ENCODE data around the gene HAPLN3. TPM values are rescaled to one million over a fixed set of nuclear protein-coding genes. Genes with fewer than 3 reads are reported as not detected.
A peak's percentile ranks its signal among the peaks of the same experiment; 100 is the strongest.

The HAPLN3 gene
- total RNA-seq, 2 experiments from 2014 or later: 66.9 to 67.5 TPM

- H3K27ac Mint-ChIP-seq: no peak overlapping the region
- H3K4me3 Mint-ChIP-seq: no peak overlapping the region
- ChIA-PET CTCF (interaction anchor here (0.7 kb wide), 2 partner anchors 11 to 13 kb away, joined by 3 to 5 read pairs; partner anchors contain the start of gene HAPLN3), POLR2A (no interaction called here)
- H3K9me3 Mint-ChIP-seq: no peaks in the 10 kb centered on the region
- H3K36me3 Mint-ChIP-seq (ENCODE audit: low read depth): peaks cover 5% of the 10 kb centered on the region
- no peak for DNase-seq
- no peaks in the 10 kb centered on the region for H3K27me3 Mint-ChIP-seq
- H3K4me1 Mint-ChIP-seq: peaks cover 37% of the 10 kb centered on the region
Observed at GRCh38 chr15:88908697-88909621, 13.6 kb upstream of the HAPLN3 start.

GRCh38 chr15:88908123-88908522, 12.8 kb upstream of the HAPLN3 start:
- Mint-ChIP-seq H3K4me1 (peaks cover 39% of the 10 kb centered on the region), H3K4me3 (no peak overlapping the region), H3K27ac (no peak overlapping the region), H3K36me3 (ENCODE audit: low read depth) (peaks cover 5% of the 10 kb centered on the region), H3K27me3 (no peaks in the 10 kb centered on the region), H3K9me3 (no peaks in the 10 kb centered on the region)
- ChIA-PET POLR2A (no interaction called here), CTCF (interaction anchor here (0.7 kb wide), 2 partner anchors 12 kb away, joined by 3 to 5 read pairs; partner anchors contain the start of gene HAPLN3)
- DNase-seq: no peak

- no peak for DNase-seq
- H3K4me1 Mint-ChIP-seq: peaks cover 39% of the 10 kb centered on the region
- H3K27me3 Mint-ChIP-seq: no peaks in the 10 kb centered on the region
- POLR2A ChIA-PET: no interaction called here
- no peak overlapping the region for H3K27ac Mint-ChIP-seq
- no peaks in the 10 kb centered on the region for H3K9me3 Mint-ChIP-seq
- CTCF ChIA-PET: no interaction called here
- no peak overlapping the region for H3K4me3 Mint-ChIP-seq
- H3K36me3 Mint-ChIP-seq (ENCODE audit: low read depth): peaks cover 5% of the 10 kb centered on the region
Observed at GRCh38 chr15:88907111-88907510, 11.8 kb upstream of the HAPLN3 start.

GRCh38 chr15:88906551-88906950, 11.2 kb upstream of the HAPLN3 start:
- Mint-ChIP-seq H3K4me1 (peaks cover 33% of the 10 kb centered on the region), H3K27me3 (no peaks in the 10 kb centered on the region), H3K27ac (no peak overlapping the region), H3K4me3 (no peak overlapping the region), H3K9me3 (no peaks in the 10 kb centered on the region), H3K36me3 (ENCODE audit: low read depth) (peaks cover 5% of the 10 kb centered on the region)
- DNase-seq: no peak
- ChIA-PET POLR2A (no interaction called here), CTCF (interaction anchor here (2.3 to 3.4 kb wide), 3 partner anchors 8 to 114 kb away, joined by 11 to 81 read pairs (median 31); partner anchors contain the start of gene MFGE8)

- Mint-ChIP-seq H3K4me3 (no peak overlapping the region), H3K36me3 (ENCODE audit: low read depth) (peaks cover 5% of the 10 kb centered on the region), H3K27ac (no peak overlapping the region), H3K9me3 (no peaks in the 10 kb centered on the region), H3K27me3 (no peaks in the 10 kb centered on the region), H3K4me1 (peaks cover 32% of the 10 kb centered on the region)
- ChIA-PET POLR2A (interaction anchor here (2.9 kb wide), 1 partner anchor 11 kb away, joined by 16 read pairs; the partner anchor contains the start of gene HAPLN3), CTCF (interaction anchor here (1.2 to 3.4 kb wide), 9 partner anchors 9 to 274 kb away, joined by 3 to 81 read pairs (median 21); partner anchors contain the start of genes HAPLN3 and MFGE8)
- no peak for DNase-seq
Observed at GRCh38 chr15:88906130-88906529, 10.8 kb upstream of the HAPLN3 start.

GRCh38 chr15:88905576-88905975, 10.2 kb upstream of the HAPLN3 start:
- POLR2A ChIA-PET: interaction anchor here (0.8 to 2.9 kb wide), 7 partner anchors 9 to 339 kb away, joined by 3 to 16 read pairs (median 4); partner anchors contain the start of genes ABHD2, FANCI and HAPLN3
- Mint-ChIP-seq H3K36me3 (ENCODE audit: low read depth) (peaks cover 5% of the 10 kb centered on the region), H3K27me3 (no peaks in the 10 kb centered on the region), H3K9me3 (no peaks in the 10 kb centered on the region), H3K4me1 (peaks cover 30% of the 10 kb centered on the region), H3K27ac (no peak overlapping the region), H3K4me3 (no peak overlapping the region)
- no peak for DNase-seq
- CTCF ChIA-PET: interaction anchor here (0.7 to 3.4 kb wide), 38 partner anchors 9 to 339 kb away, joined by 3 to 81 read pairs (median 6); partner anchors contain the start of genes ABHD2, HAPLN3 and MFGE8

GRCh38 chr15:88904624-88905327, 9.4 kb upstream of the HAPLN3 start:
- no peak overlapping the region for H3K4me3 Mint-ChIP-seq
- CTCF ChIA-PET: interaction anchor here (0.6 to 3.4 kb wide), 67 partner anchors 10 to 573 kb away, joined by 3 to 81 read pairs (median 5); partner anchors contain the start of genes ABHD2, HAPLN3, MFGE8 and MRPL46
- H3K27me3 Mint-ChIP-seq: no peaks in the 10 kb centered on the region
- peaks cover 30% of the 10 kb centered on the region for H3K4me1 Mint-ChIP-seq
- POLR2A ChIA-PET: interaction anchor here (0.6 to 2.9 kb wide), 16 partner anchors 9 to 365 kb away, joined by 3 to 16 read pairs (median 6); partner anchors contain the start of genes ABHD2, FANCI, HAPLN3 and MFGE8
- peak; percentile 94 for DNase-seq
- H3K9me3 Mint-ChIP-seq: no peaks in the 10 kb centered on the region
- H3K27ac Mint-ChIP-seq: peak overlapping the region; percentile 77
- H3K36me3 Mint-ChIP-seq (ENCODE audit: low read depth): peaks cover 5% of the 10 kb centered on the region

GRCh38 chr15:88904257-88904623, 8.9 kb upstream of the HAPLN3 start:
- ChIA-PET POLR2A (interaction anchor here (1.0 to 2.9 kb wide), 13 partner anchors 9 to 340 kb away, joined by 3 to 16 read pairs (median 6); partner anchors contain the start of genes ABHD2, FANCI, HAPLN3 and MFGE8), CTCF (interaction anchor here (0.8 to 3.4 kb wide), 54 partner anchors 11 to 573 kb away, joined by 3 to 81 read pairs (median 5); partner anchors contain the start of genes ABHD2, HAPLN3 and MFGE8)
- H3K9me3 Mint-ChIP-seq: no peaks in the 10 kb centered on the region
- no peaks in the 10 kb centered on the region for H3K36me3 Mint-ChIP-seq (ENCODE audit: low read depth)
- no peaks in the 10 kb centered on the region for H3K27me3 Mint-ChIP-seq
- peaks cover 30% of the 10 kb centered on the region for H3K4me1 Mint-ChIP-seq
- H3K27ac Mint-ChIP-seq: peak overlapping the region; percentile 77
- no peak for DNase-seq
- no peak overlapping the region for H3K4me3 Mint-ChIP-seq

GRCh38 chr15:88902846-88903245, 7.5 kb upstream of the HAPLN3 start:
- POLR2A ChIA-PET: interaction anchor here (1.2 to 1.4 kb wide), 4 partner anchors 20 to 343 kb away, joined by 3 to 5 read pairs (median 4); partner anchors contain the start of gene ISG20
- no peaks in the 10 kb centered on the region for H3K36me3 Mint-ChIP-seq (ENCODE audit: low read depth)
- no peak overlapping the region for H3K4me3 Mint-ChIP-seq
- no peaks in the 10 kb centered on the region for H3K27me3 Mint-ChIP-seq
- H3K27ac Mint-ChIP-seq: no peak overlapping the region
- no peak for DNase-seq
- H3K9me3 Mint-ChIP-seq: no peaks in the 10 kb centered on the region
- CTCF ChIA-PET: interaction anchor here (0.6 to 3.4 kb wide), 7 partner anchors 10 to 275 kb away, joined by 3 to 81 read pairs (median 4); partner anchors contain the start of gene HAPLN3
- peaks cover 30% of the 10 kb centered on the region for H3K4me1 Mint-ChIP-seq

DNA sequence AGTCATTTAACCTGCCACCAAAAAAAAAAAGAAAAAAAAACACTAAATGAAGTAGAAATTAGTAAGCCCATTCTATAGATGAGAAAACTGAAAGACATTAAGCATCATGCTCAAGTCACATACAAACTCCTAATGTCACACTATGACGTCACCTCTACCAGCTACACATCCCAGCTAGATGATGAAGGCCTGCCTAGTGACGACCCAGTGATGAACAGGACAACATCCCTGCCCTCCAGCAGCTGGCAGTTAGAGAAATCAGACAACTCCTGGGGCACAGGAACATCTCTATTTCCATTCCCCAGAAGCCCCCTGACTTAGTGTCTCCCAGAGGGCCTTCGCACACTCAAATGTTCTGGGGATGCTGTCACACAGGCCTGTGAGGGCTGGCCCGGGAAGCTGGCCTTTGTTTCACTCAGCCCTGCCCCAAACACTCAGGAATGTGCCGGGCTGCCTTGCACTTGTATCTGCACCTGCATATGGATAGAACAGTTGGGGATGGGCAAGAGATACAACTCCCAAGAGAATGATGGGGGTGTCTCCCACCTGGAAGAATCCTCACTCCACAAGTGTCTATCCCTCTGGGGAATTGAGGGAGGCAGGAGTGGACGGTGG, 7.0 kb upstream of the HAPLN3 start:
- Mint-ChIP-seq H3K36me3 (ENCODE audit: low read depth) (no peaks in the 10 kb centered on the region), H3K27me3 (no peaks in the 10 kb centered on the region), H3K9me3 (no peaks in the 10 kb centered on the region), H3K4me1 (peaks cover 35% of the 10 kb centered on the region), H3K27ac (no peak overlapping the region), H3K4me3 (no peak overlapping the region)
- ChIA-PET POLR2A (interaction anchor here (0.9 to 1.4 kb wide), 3 partner anchors 18 to 278 kb away, joined by 3 to 5 read pairs (median 3); partner anchors contain the start of gene ISG20), CTCF (interaction anchor here (0.6 to 1.7 kb wide), 3 partner anchors 113 to 276 kb away, joined by 3 to 4 read pairs (median 3); no protein-coding TSS in a partner anchor)
- DNase-seq: no peak

DNA sequence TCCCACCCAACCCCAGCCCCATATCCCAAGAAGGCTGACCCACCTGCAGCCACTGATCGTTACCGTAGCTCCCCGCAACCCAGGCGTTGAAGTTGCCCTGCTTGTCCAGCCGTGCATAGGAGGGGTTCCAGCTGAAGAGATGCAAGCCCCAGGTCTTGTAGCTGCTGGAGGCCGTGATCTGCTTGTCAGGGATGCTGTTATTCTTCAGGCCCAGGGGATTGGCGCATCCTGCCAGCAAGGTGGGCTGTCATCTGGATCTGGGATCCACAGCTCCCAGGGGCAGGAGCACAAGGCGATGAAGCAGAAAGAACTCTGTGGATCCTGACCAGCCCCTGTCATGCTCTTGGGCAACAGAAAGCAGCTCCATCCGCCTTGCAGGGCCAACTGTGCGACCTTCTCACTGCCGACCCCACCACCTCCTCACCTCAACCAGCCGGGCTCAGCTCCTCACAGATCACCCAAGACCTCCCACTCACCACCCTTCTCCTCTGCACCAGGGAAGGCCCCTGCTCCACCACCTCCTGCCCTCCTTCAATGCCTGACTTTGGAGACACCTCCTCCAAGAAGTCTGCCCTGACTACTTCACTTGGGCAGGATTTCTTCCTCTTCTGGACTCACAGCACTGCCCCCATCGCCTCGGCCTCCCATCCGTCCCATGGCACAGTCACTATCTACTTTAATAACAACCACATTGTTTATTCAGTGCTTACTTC, 6.3 kb upstream of the HAPLN3 start:
- Mint-ChIP-seq H3K27me3 (no peaks in the 10 kb centered on the region), H3K36me3 (ENCODE audit: low read depth) (no peaks in the 10 kb centered on the region), H3K9me3 (no peaks in the 10 kb centered on the region), H3K4me3 (no peak overlapping the region), H3K27ac (no peak overlapping the region), H3K4me1 (peaks cover 42% of the 10 kb centered on the region)
- DNase-seq: no peak
- ChIA-PET CTCF (interaction anchor here (1.0 to 1.7 kb wide), 2 partner anchors 270 to 276 kb away, joined by 3 to 4 read pairs; no protein-coding TSS in a partner anchor), POLR2A (interaction anchor here (0.9 to 1.4 kb wide), 2 partner anchors 18 to 278 kb away, joined by 3 read pairs; no protein-coding TSS in a partner anchor)

Data from activated CD4-positive, alpha-beta memory T cell treated with anti-CD3 and anti-CD28 coated beads, Interleukin-2, amount 10 ng/mL, durations not matched to agents 7 days and 5 days (primary cell).